HT1080 (cell line): ENCODE data around the gene AIF1. TPM values are rescaled to one million over a fixed set of nuclear protein-coding genes. Genes with fewer than 3 reads are reported as not detected.

ENCODE experiments used
- DNase-seq: peaks from one replicate; pipeline ENCODE4 v3.0.0-alpha.2; 2015; ENCODE audit warnings: low read depth
- small RNA-seq: library from RNA; depleted of rRNA; stranded (forward); fragments of <200 nt; gene quantifications from one replicate; pipeline ENCODE3, GENCODE V24; 2014
- total RNA-seq: library from RNA; depleted of rRNA; stranded (reverse); fragments of >200 nt; shearing (Covaris generic); gene quantifications from 2 replicates; pipeline ENCODE4 v1.2.3, GENCODE V29; 2014; rRNA removed

AIF1 gene
- total RNA-seq, 1 experiment from 2014 or later: not detected

DNA sequence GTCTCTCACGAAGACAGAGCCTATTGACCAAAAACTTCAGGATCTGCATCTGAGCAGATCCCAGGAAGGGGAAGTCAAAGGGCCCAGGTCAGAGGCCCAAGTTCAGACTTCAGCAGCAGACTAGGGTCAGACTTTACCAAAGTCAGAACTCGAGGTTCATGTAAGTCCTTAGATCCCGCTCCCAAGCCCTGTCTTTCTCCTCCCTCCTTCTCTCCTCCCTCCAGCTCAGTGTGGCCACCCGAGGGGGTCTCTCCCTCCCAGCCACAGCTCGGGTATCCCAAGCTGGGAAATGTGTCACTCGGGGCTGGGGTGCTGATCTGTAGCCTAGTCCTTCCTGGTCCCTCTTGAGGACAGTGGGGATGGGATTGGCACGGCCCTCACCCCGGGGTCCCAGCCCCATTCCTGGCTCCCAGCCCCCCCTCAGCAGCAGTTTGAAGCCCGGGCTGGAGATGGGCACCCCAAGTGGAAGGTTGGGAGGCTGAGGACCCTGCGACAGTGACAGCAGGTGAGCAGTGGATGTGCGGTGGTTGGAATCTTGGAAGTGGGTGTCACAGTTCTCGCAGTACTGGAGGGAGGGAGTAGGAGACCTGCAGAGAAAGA, 47.2 kb downstream of the AIF1 start:
- no peak for DNase-seq

DNA sequence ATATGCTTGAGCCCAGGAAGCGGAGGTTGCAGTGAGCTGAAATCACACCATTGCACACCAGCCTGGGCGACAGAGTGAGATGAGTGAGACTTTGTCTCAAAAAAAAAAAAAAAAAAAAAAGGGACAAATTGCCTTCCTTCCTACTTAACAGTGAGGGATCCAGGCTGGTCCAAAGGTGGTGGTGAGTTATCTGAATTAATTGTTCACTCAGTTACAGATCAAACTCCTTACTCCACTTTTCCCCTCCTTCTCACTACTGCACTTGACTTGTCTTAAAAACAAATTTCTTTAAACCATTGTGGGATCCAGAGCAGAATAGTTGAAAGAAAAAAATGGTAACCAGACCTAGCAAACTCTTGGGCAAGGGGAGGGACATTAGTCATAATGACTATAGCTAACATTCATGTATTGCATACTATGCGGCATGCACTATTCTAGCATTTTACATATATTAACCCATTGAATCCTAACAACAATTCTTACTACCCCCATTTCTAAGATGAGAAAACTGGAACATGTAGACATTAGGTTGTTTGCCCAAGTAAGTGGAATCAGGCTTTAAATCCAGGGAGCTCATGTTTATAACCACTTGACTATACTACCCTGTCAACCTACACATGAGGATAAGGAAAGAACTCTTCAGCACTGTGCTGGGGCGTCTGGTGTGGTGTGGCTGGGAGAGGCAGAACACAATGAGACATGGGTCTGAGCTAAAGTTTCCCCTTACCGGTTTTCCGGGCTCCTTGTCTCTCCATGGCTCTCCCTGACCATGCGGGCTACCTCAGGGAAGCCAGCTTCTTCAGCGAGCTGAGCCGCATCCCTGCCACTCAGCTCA, 48.3 kb downstream of the AIF1 start:
- peak; percentile 27 for DNase-seq

DNA sequence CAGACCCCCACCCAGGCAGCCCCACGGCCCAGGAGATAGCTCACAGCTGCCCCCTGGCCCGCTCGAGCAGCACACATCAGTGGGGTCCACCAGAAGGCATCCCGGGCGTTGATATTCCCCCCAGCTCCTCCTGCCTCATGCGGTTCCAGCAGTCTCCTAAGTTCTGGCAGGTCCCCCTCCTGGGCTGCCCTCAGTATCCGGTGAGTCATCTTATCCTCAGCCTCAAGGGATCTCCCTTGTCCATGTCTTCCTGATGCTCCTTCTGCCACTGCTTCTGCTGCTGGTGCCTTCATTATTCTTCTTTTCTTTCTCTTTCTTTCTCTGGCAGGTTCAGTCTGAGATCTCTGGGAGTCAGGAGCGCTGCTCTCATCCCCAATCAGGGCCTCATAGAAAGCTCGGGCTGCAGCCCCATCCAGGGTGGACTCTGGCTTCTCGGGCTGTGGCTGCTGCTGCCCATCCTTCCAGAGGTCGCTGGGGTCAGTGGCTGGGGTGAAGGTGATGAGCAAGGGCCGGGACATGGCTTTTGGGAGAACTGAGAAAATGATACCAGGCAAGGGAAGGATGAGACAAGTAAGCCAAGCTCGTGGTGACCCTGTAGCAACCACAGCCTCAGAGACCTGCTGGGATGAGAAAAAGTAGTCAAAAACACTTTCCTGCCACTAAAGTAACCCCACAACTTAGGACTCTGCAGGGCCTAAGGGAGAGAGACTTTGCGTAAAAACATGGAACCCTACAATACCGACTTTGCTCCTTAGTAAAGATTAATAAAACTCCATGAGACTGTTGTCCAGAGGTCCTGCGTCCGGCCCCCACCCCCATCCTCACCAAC, 49.1 kb downstream of the AIF1 start:
- DNase-seq: peak; percentile 89

DNA sequence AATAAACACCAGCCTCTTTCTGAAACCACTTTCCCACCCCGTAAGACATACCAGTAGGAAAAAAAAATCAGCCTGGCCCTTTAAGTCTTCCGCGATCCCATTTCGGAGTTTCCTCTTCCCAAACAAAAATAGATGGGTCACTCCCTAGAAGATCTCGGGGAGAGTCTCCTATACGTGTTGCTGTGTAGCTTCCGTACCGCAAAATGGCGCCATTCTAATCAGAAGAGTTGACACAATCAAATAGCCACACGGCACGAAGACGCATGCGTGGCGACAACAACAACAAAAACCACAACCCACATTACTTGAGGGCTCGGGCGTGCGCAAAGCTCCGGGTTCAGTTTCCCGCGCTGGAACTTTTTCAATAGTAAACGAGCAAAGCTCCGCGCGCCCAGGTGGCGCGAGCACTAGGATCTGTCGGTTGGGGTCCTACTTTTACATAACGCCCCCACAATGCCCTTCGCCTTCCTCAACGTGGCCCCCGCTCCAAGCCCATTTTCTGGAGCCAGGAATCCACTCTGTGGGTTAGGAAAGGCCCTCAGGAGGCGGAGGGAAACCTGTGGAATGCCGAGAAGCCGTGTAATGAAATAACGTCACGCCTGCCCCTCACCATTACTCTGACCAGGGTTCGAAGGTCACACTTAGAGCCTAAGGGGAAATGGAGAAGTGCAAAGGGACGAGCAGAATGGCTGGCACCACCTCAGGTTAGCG, 49.9 kb downstream of the AIF1 start, which contains the start of gene GPANK1:
TSS of gene GPANK1 (minus strand) at position 208 of the 711 bp plus-strand sequence. CDS start 519 bp downstream, outside the sequence.
- DNase-seq: peak; percentile 92

DNA sequence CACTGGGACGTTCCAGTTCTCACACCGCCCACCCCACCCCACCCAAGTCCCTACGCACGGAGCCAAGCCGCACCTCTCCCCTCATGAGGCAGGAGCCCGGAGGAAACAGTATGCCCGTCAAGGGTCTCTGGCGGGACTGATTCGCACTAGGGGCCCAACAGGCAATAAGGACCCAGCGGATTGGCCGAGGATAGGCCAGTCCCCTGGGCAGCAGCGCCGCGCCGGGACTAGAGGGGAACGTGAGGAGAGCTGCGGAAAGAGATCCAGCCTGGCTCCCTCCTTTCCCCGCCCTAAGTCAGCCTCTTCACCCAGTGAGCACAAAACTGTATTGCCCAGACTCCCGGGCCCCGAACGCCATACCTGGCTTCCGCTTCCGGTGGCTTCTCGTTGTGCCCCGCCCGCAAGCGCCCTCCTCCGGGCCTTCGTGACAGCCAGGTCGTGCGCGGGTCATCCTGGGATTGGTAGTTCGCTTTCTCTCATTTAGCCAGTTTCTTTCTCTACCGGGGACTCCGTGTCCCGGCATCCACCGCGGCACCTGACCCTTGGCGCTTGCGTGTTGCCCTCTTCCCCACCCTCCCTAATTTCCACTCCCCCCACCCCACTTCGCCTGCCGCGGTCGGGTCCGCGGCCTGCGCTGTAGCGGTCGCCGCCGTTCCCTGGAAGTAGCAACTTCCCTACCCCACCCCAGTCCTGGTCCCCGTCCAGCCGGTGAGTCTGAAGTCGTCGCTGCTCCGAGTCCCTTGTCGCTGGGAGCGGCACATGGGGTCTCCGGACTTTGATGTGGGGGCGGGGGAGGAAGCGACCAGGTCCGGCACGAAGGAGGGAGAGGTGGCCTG, 50.7 kb downstream of the AIF1 start, which contains the start of gene CSNK2B:
TSS of gene CSNK2B (plus strand) at position 580 of the 836 bp plus-strand sequence. CDS start 752 bp downstream, outside the sequence.
- peak; percentile 98 for DNase-seq

DNA sequence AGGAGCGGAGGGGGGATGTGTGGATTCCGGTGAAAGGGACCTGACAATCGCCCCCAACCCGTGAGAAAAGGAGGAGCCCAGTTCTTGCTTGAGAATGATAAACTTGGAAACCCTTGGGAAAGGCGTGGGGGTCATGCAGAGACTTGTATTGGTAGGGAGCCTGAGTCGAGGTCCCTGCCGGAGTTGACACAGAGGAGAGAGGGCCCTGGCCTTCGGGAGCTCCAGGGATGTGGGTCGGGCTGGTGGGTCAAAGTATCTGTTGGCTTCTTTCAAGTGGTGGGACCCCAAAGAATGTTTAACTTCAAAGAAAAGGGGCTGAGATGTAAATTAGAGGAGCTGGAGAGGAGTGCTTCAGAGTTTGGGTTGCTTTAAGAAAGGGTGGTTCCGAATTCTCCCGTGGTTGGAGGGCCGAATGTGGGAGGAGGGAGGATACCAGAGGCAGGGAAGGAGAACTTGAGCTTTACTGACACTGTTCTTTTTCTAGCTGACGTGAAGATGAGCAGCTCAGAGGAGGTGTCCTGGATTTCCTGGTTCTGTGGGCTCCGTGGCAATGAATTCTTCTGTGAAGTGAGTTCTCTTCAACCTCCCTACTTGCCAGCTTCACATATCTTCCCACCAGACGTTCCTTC, 51.4 kb downstream of the AIF1 start:
- no peak for DNase-seq

Small RNA genes within 50 kb of the gene (small RNA-seq; reads per million reads assigned to genes)
- gene MIR6832 (not detected), gene RF00019 (not detected), gene SNORA38 (25.5 reads per million, percentile 93 among the genes with 10 or more reads in this experiment), gene UQCRHP1 (not detected)

Other genes with a start within 250 kb of the AIF1 start
- gene MICA, start 211.6 kb upstream of the AIF1 start, total RNA-seq: 24.9 and 25.6 TPM in 2 replicates
- not detected in 2 replicates for gene MICB, start 117.1 kb upstream of the AIF1 start, total RNA-seq
- gene MCCD1, start 86.3 kb upstream of the AIF1 start, total RNA-seq: not detected in 2 replicates
- gene DDX39B, start 73.2 kb upstream of the AIF1 start, total RNA-seq: 856 and 950 TPM in 2 replicates
- 2.1 TPM in 2 replicates for gene ATP6V1G2, start 68.6 kb upstream of the AIF1 start, total RNA-seq
- gene NFKBIL1, start 67.6 kb upstream of the AIF1 start, total RNA-seq: 21.2 and 21.9 TPM in 2 replicates
- gene LTA, start 42.9 kb upstream of the AIF1 start, total RNA-seq: not detected in 2 replicates
- gene TNF, start 39.7 kb upstream of the AIF1 start, total RNA-seq: not detected in 2 replicates
- not detected in 2 replicates for gene LTB, start 32.8 kb upstream of the AIF1 start, total RNA-seq
- gene LST1, start 29.0 kb upstream of the AIF1 start, total RNA-seq: not detected in 2 replicates
- not detected in 2 replicates for gene NCR3, start 22.2 kb upstream of the AIF1 start, total RNA-seq
- 93.0 and 115 TPM in 2 replicates for gene PRRC2A, start 5.5 kb downstream of the AIF1 start, total RNA-seq
- gene BAG6, start 37.4 kb downstream of the AIF1 start, total RNA-seq: 196 and 211 TPM in 2 replicates
- 1.8 and 2.5 TPM in 2 replicates for gene APOM, start 40.7 kb downstream of the AIF1 start, total RNA-seq
- gene C6orf47, start 45.5 kb downstream of the AIF1 start, total RNA-seq: 21.8 and 22.8 TPM in 2 replicates
- 37.5 and 38.5 TPM in 2 replicates for gene GPANK1, start 49.8 kb downstream of the AIF1 start, total RNA-seq
- 272 and 357 TPM in 2 replicates for gene CSNK2B, start 50.8 kb downstream of the AIF1 start, total RNA-seq
- gene LY6G5B, start 54.7 kb downstream of the AIF1 start, total RNA-seq: 0.88 and 2.6 TPM in 2 replicates
- gene LY6G5C, start 65.8 kb downstream of the AIF1 start, total RNA-seq: 0.47 and 3.6 TPM in 2 replicates
- gene ABHD16A, start 88.1 kb downstream of the AIF1 start, total RNA-seq: 21.6 and 26.5 TPM in 2 replicates
- not detected in 2 replicates for gene LY6G6F, start 91.6 kb downstream of the AIF1 start, total RNA-seq
- not detected in 2 replicates for gene LY6G6D, start 100.1 kb downstream of the AIF1 start, total RNA-seq
- gene LY6G6C, start 106.5 kb downstream of the AIF1 start, total RNA-seq: not detected in 2 replicates
- gene MPIG6B, start 108.1 kb downstream of the AIF1 start, total RNA-seq: not detected in 2 replicates
- 36.0 and 36.2 TPM in 2 replicates for gene DDAH2, start 114.1 kb downstream of the AIF1 start, total RNA-seq
- gene CLIC1, start 121.3 kb downstream of the AIF1 start, total RNA-seq: 1,383 and 1,400 TPM in 2 replicates
- gene MSH5, start 124.8 kb downstream of the AIF1 start, total RNA-seq: 9.5 and 10.2 TPM in 2 replicates
- 0.64 and 3.5 TPM in 2 replicates for gene SAPCD1, start 147.4 kb downstream of the AIF1 start, total RNA-seq
- gene VWA7, start 162.1 kb downstream of the AIF1 start, total RNA-seq: 0.77 and 0.79 TPM in 2 replicates
- 63.0 and 76.4 TPM in 2 replicates for gene VARS1, start 180.5 kb downstream of the AIF1 start, total RNA-seq
- 104 and 115 TPM in 2 replicates for gene LSM2, start 191.7 kb downstream of the AIF1 start, total RNA-seq
- 0.73 and 1.3 TPM in 2 replicates for gene HSPA1L, start 200.0 kb downstream of the AIF1 start, total RNA-seq
- 99.6 and 108 TPM in 2 replicates for gene HSPA1A, start 200.3 kb downstream of the AIF1 start, total RNA-seq
- gene HSPA1B, start 212.5 kb downstream of the AIF1 start, total RNA-seq: 134 and 135 TPM in 2 replicates
- gene NEU1, start 247.6 kb downstream of the AIF1 start, total RNA-seq: 46.3 and 49.5 TPM in 2 replicates